GM20000 (cell line): ENCODE results near the gene JPH3.

Experiments used
- DNase-seq: peaks from one replicate; pipeline ENCODE4 v3.0.0; 2012; ENCODE audit warnings: low spot score
- CTCF ChIP-seq: IDR thresholded peaks from 2 replicates; pipeline ENCODE4 v1.5.1; 2012; ENCODE audit warnings: mild to moderate bottlenecking, control low read depth; ENCODE audit errors: extremely low read depth, missing control alignments

The JPH3 gene

GRCh38 chr16:87703071-87703470, 100.8 kb downstream of the JPH3 start:
- no peak for TF ChIP-seq CTCF
- no peak for DNase-seq

- no peak for TF ChIP-seq CTCF
- no peak for DNase-seq
These were observed 101.6 kb downstream of the JPH3 start for GRCh38 chr16:87703835-87704375.

GRCh38 chr16:87704754-87705353, 102.5 kb downstream of the JPH3 start:
- no peak for DNase-seq
- no peak for TF ChIP-seq CTCF

GRCh38 chr16:87705771-87706277, 103.5 kb downstream of the JPH3 start:
- DNase-seq: no peak
- no peak for TF ChIP-seq CTCF

GRCh38 chr16:87706278-87707000, 104.1 kb downstream of the JPH3 start:
- DNase-seq: no peak
- TF ChIP-seq CTCF: no peak

GRCh38 chr16:87707097-87707496, 104.8 kb downstream of the JPH3 start:
- TF ChIP-seq CTCF: no peak
- no peak for DNase-seq

- no peak for DNase-seq
- no peak for TF ChIP-seq CTCF
These were observed 105.6 kb downstream of the JPH3 start for GRCh38 chr16:87707714-87708580.
